Measurements from ENCODE around the gene ZFP36L1. TPM values are rescaled to one million over a fixed set of nuclear protein-coding genes. Genes with fewer than 3 reads are reported as not detected.

Gene ZFP36L1
- 385 TPM for total RNA-seq (ENCODE audit: unreplicated experiment)
- long read RNA-seq, transcript ZFP36L1-202 (2 exons, 3,190 nt), result major isoform, 9 of 25 reads
- long read RNA-seq, partial matches to known transcripts, result 0 of 25 reads
- long read RNA-seq, other reads (novel, unspliced or antisense), result 12 of 25 reads

- peaks cover 47% of the 10 kb centered on the region for H3K27me3 Mint-ChIP-seq (ENCODE audit: unreplicated experiment)
- H3K9me3 Mint-ChIP-seq (ENCODE audit: unreplicated experiment), result no peaks in the 10 kb centered on the region
- DNase-seq (ENCODE audit: low spot score), result peak; percentile 93
- H3K36me3 Mint-ChIP-seq (ENCODE audit: low read depth, unreplicated experiment), result peaks cover 45% of the 10 kb centered on the region
- H3K4me1 Mint-ChIP-seq (ENCODE audit: unreplicated experiment), result peaks cover 70% of the 10 kb centered on the region
- peak within 1 kb of the TSS; percentile 100 for H3K27ac Mint-ChIP-seq (ENCODE audit: unreplicated experiment)
- TF ChIP-seq, protein P1, sequence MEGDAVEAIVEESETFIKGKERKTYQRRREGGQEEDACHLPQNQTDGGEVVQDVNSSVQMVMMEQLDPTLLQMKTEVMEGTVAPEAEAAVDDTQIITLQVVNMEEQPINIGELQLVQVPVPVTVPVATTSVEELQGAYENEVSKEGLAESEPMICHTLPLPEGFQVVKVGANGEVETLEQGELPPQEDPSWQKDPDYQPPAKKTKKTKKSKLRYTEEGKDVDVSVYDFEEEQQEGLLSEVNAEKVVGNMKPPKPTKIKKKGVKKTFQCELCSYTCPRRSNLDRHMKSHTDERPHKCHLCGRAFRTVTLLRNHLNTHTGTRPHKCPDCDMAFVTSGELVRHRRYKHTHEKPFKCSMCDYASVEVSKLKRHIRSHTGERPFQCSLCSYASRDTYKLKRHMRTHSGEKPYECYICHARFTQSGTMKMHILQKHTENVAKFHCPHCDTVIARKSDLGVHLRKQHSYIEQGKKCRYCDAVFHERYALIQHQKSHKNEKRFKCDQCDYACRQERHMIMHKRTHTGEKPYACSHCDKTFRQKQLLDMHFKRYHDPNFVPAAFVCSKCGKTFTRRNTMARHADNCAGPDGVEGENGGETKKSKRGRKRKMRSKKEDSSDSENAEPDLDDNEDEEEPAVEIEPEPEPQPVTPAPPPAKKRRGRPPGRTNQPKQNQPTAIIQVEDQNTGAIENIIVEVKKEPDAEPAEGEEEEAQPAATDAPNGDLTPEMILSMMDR (IDR thresholded peaks at IDR 0.05; ENCODE audit: unreplicated experiment), result no peak
- H3K4me3 Mint-ChIP-seq (ENCODE audit: unreplicated experiment), result peak within 1 kb of the TSS; percentile 99
These were observed at the start of gene ZFP36L1 for GRCh38 chr14:68792979-68793733. Gene ZFP36L1, minus strand, starts transcription at chr14:68793067. Its CDS starts 129 bp downstream, at chr14:68792938.

DNA sequence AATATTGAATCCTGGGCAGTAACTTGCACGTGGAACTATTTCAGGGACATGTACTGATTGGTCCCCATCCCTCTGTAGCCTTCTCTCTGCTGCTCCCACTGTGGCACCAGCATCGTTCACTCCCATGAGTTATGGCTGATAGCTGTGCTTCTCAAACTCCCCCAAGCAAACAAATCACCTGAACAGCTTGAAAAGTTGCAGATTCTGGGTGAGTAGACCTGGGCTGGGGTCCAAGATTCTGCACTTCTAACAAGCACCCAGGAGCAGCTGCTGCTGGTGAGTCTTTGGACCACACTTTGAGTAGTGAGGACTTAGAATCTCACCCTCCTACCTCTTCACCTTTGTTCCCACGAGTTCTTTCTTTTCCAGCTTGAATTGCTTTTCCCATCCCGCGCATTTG lies 49.4 kb upstream of the ZFP36L1 start:
- TF ChIP-seq, protein P1 (IDR thresholded peaks at IDR 0.05; ENCODE audit: unreplicated experiment), result no peak
- peaks cover 13% of the 10 kb centered on the region for H3K36me3 Mint-ChIP-seq (ENCODE audit: low read depth, unreplicated experiment)
- H3K27ac Mint-ChIP-seq (ENCODE audit: unreplicated experiment), result no peak overlapping the region
- no peaks in the 10 kb centered on the region for H3K9me3 Mint-ChIP-seq (ENCODE audit: unreplicated experiment)
- DNase-seq (ENCODE audit: low spot score), result no peak
- peaks cover 4% of the 10 kb centered on the region for H3K27me3 Mint-ChIP-seq (ENCODE audit: unreplicated experiment)
- peaks cover 8% of the 10 kb centered on the region for H3K4me1 Mint-ChIP-seq (ENCODE audit: unreplicated experiment)
- H3K4me3 Mint-ChIP-seq (ENCODE audit: unreplicated experiment), result no peak overlapping the region

- H3K4me1 Mint-ChIP-seq (ENCODE audit: unreplicated experiment), result peaks cover 8% of the 10 kb centered on the region
- H3K9me3 Mint-ChIP-seq (ENCODE audit: unreplicated experiment), result peaks cover 5% of the 10 kb centered on the region
These were observed 48.3 kb upstream of the ZFP36L1 start for GRCh38 chr14:68841016-68841809.

GRCh38 chr14:68840454-68840853 lies 47.6 kb upstream of the ZFP36L1 start:
- DNase-seq (ENCODE audit: low spot score), result no peak
- Mint-ChIP-seq H3K4me1 (ENCODE audit: unreplicated experiment) (peaks cover 8% of the 10 kb centered on the region), H3K27me3 (ENCODE audit: unreplicated experiment) (peaks cover 4% of the 10 kb centered on the region), H3K4me3 (ENCODE audit: unreplicated experiment) (no peak overlapping the region), H3K9me3 (ENCODE audit: unreplicated experiment) (peaks cover 6% of the 10 kb centered on the region), H3K36me3 (ENCODE audit: low read depth, unreplicated experiment) (peaks cover 16% of the 10 kb centered on the region), H3K27ac (ENCODE audit: unreplicated experiment) (no peak overlapping the region)
- TF ChIP-seq, protein P1 (IDR thresholded peaks at IDR 0.05; ENCODE audit: unreplicated experiment), result no peak

More at GRCh38 chr14:68841016-68841809, 48.3 kb upstream of the ZFP36L1 start:
- Mint-ChIP-seq H3K27me3 (ENCODE audit: unreplicated experiment) (peaks cover 4% of the 10 kb centered on the region), H3K4me3 (ENCODE audit: unreplicated experiment) (no peak overlapping the region), H3K27ac (ENCODE audit: unreplicated experiment) (no peak overlapping the region), H3K36me3 (ENCODE audit: low read depth, unreplicated experiment) (peaks cover 16% of the 10 kb centered on the region)
- TF ChIP-seq, protein P1 (IDR thresholded peaks at IDR 0.05; ENCODE audit: unreplicated experiment), result no peak
- DNase-seq (ENCODE audit: low spot score), result no peak

Measured in endothelial cell (in vitro differentiated cells).